ENCODE measurements around the gene DET1.

DNA sequence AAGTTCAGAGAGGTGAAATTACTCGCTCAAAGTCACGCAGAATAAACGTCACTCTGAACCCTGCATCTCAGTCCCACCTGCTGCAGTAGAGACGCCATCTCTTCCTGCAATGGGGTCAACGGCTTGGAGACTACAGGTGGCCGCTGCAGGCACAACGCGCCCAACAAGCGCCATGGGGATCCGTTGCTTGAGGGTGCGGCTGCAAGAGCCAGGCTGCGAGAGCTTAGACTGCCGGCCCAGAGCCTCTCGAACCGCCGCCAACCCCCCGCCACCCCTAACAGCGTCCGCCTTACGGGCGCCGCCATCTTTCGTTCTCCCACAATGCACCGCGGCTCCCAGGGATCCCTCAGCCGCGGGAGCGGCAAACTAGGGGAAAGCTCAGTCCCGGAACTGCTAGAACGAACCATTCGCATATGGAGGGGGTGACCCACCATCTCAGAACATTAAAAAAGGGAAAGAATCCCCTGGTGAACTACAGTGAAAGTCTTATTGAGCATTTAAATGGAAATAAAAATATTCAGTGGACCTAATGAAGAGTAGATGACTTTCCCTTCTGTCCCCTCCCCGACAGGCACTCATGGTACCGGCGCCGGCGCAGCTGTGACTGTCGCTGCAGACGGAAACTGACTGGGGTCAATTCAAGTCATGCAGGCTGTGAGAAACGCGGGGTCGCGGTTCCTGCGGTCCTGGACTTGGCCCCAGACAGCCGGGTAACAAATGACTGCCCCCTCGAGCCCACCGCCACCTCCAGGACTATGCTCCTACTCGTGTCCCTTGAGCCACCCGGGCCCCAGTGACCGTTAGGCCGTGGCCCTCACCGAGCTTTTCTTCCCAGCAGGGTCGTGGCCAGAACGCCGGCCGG, 79.2 kb downstream of the DET1 start, which contains the start of the genes MRPL46 and MRPS11:
- TF ChIP-seq RAD21 (CRISPR knock-in tag; IDR thresholded peaks at IDR 0.05) (no peak; the same call in 1 of the 2 replicates), SP2 (CRISPR knock-in tag; IDR thresholded peaks at IDR 0.05) (0 out of 2 replicates have a peak, but pooled peaks have one; percentile 29)
- TF ChIP-seq, protein P1, sequence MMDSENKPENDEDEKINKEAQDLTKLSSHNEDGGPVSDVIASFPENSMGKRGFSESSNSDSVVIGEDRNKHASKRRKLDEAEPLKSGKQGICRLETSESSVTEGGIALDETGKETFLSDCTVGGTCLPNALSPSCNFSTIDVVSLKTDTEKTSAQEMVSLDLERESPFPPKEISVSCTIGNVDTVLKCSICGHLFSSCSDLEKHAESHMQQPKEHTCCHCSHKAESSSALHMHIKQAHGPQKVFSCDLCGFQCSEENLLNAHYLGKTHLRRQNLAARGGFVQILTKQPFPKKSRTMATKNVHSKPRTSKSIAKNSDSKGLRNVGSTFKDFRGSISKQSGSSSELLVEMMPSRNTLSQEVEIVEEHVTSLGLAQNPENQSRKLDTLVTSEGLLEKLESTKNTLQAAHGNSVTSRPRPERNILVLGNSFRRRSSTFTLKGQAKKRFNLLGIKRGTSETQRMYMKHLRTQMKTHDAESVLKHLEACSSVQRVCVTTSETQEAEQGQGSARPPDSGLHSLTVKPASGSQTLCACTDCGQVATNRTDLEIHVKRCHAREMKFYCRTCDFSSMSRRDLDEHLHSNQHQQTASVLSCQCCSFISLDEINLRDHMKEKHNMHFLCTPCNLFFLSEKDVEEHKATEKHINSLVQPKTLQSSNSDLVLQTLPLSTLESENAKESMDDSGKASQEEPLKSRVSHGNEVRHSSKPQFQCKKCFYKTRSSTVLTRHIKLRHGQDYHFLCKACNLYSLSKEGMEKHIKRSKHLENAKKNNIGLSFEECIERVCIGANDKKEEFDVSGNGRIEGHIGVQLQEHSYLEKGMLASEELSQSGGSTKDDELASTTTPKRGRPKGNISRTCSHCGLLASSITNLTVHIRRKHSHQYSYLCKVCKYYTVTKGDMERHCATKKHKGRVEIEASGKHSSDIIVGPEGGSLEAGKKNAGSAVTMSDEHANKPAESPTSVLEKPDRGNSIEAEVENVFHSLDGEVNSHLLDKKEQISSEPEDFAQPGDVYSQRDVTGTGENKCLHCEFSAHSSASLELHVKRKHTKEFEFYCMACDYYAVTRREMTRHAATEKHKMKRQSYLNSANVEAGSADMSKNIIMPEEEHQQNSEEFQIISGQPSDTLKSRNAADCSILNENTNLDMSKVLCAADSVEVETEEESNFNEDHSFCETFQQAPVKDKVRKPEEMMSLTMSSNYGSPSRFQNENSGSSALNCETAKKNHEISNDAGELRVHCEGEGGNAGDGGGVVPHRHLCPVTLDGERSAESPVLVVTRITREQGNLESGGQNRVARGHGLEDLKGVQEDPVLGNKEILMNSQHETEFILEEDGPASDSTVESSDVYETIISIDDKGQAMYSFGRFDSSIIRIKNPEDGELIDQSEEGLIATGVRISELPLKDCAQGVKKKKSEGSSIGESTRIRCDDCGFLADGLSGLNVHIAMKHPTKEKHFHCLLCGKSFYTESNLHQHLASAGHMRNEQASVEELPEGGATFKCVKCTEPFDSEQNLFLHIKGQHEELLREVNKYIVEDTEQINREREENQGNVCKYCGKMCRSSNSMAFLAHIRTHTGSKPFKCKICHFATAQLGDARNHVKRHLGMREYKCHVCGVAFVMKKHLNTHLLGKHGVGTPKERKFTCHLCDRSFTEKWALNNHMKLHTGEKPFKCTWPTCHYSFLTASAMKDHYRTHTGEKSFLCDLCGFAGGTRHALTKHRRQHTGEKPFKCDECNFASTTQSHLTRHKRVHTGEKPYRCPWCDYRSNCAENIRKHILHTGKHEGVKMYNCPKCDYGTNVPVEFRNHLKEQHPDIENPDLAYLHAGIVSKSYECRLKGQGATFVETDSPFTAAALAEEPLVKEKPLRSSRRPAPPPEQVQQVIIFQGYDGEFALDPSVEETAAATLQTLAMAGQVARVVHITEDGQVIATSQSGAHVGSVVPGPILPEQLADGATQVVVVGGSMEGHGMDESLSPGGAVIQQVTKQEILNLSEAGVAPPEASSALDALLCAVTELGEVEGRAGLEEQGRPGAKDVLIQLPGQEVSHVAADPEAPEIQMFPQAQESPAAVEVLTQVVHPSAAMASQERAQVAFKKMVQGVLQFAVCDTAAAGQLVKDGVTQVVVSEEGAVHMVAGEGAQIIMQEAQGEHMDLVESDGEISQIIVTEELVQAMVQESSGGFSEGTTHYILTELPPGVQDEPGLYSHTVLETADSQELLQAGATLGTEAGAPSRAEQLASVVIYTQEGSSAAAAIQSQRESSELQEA (CRISPR knock-in tag; IDR thresholded peaks at IDR 0.05; ENCODE audit: not compliant biosample characterization) = no peak
- TF ChIP-seq, protein P2, sequence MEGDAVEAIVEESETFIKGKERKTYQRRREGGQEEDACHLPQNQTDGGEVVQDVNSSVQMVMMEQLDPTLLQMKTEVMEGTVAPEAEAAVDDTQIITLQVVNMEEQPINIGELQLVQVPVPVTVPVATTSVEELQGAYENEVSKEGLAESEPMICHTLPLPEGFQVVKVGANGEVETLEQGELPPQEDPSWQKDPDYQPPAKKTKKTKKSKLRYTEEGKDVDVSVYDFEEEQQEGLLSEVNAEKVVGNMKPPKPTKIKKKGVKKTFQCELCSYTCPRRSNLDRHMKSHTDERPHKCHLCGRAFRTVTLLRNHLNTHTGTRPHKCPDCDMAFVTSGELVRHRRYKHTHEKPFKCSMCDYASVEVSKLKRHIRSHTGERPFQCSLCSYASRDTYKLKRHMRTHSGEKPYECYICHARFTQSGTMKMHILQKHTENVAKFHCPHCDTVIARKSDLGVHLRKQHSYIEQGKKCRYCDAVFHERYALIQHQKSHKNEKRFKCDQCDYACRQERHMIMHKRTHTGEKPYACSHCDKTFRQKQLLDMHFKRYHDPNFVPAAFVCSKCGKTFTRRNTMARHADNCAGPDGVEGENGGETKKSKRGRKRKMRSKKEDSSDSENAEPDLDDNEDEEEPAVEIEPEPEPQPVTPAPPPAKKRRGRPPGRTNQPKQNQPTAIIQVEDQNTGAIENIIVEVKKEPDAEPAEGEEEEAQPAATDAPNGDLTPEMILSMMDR (CRISPR knock-in tag; IDR thresholded peaks at IDR 0.05) = no peak; the same call in 1 of the 2 replicates
